ENCODE results near the gene SYNJ1. TPM values are rescaled to one million over a fixed set of nuclear protein-coding genes. Genes with fewer than 3 reads are reported as not detected.

SYNJ1 gene
- total and polyA plus RNA-seq, 2 of the 13 experiments (the other 11 are each of a cell fraction or from before 2014, with no cell fraction given): 2.0 to 2.7 TPM

DNA sequence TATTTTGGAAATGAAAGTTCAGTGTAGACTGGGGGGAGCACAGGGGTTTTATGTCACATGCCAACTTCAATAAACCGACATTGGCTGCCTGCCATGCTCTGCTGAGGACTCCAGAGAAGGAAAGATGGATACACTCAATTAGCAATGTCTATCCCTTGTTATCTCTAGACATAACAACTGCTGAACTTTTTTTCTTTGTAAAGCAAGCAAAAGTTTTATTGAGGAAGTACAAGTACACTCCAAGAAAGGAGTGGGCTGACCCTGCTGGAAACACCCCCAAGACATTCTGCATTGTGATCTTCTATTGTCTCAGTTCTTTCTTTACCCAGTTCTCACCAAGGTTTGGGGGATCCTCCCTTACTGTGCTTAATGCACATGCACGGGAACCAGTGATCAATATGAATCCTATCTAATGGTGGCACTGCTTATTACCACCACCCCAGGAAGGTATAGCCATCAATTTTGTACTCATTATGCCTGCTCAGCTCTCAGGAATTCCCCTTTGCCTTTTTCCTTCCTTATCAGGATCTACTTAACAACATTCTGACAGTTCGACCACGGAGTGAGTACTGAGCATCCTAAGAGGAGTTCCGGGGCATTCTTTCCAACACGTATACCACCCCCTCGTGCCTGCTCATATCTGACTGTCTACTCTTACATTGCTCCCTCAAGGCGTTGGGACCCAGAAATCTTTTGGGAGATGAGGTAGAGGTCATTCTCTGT is 28.7 kb downstream of the SYNJ1 start:
- H3K9ac ChIP-seq (ENCODE audit: insufficient read depth, low read depth, low read length): no peak overlapping the region
- POLR2A ChIA-PET: no interaction called here
- TF ChIP-seq HNRNPH1 (optimal IDR thresholded peaks at IDR 0.05; ENCODE audit: low read depth, low read length) (no peak), TBP (CRISPR knock-in tag; IDR thresholded peaks at IDR 0.05) (no peak), ZNF556 (CRISPR knock-in tag; IDR thresholded peaks at IDR 0.05; ENCODE audit: borderline replicate concordance) (no peak), SRY (CRISPR knock-in tag; IDR thresholded peaks at IDR 0.05) (no peak), NR1H2 (CRISPR knock-in tag; IDR thresholded peaks at IDR 0.05; ENCODE audit: borderline replicate concordance, low read depth) (no peak), ZFP36L1 (CRISPR knock-in tag; IDR thresholded peaks at IDR 0.05) (no peak), LRRFIP1 (CRISPR knock-in tag; conservative IDR thresholded peaks at IDR 0.05) (no peak), ZMYM4 (CRISPR knock-in tag; IDR thresholded peaks at IDR 0.05) (no peak)
- TF ChIP-seq, protein P1, sequence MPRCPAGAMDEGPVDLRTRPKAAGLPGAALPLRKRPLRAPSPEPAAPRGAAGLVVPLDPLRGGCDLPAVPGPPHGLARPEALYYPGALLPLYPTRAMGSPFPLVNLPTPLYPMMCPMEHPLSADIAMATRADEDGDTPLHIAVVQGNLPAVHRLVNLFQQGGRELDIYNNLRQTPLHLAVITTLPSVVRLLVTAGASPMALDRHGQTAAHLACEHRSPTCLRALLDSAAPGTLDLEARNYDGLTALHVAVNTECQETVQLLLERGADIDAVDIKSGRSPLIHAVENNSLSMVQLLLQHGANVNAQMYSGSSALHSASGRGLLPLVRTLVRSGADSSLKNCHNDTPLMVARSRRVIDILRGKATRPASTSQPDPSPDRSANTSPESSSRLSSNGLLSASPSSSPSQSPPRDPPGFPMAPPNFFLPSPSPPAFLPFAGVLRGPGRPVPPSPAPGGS (CRISPR knock-in tag; IDR thresholded peaks at IDR 0.05): no peak
- no peaks in the 10 kb centered on the region for H3K27me3 ChIP-seq (ENCODE audit: control insufficient read depth in 1 of 2, insufficient read depth in 2 of 2, low read length in 2 of 2)
- H3K9me3 ChIP-seq (ENCODE audit: low read length): no peaks in the 10 kb centered on the region
- no peaks in the 10 kb centered on the region for H3K4me1 ChIP-seq (ENCODE audit: insufficient read depth, low read length)
- no peak for ATAC-seq
- FAIRE-seq: no peak
- H2AFZ ChIP-seq (ENCODE audit: low read length): no peak overlapping the region
- no peak overlapping the region for H3K27ac ChIP-seq (ENCODE audit: extremely low read length, insufficient read depth, low read length)
- peaks cover 0 to 5% of the 10 kb centered on the region in 2 experiments; a peak in 1 of 5 replicates for H3K36me3 ChIP-seq (replicated peaks in 1 of 2; ENCODE audit: control insufficient read depth in 1 of 2, insufficient read depth in 2 of 2, low read length in 2 of 2)
- no peak overlapping the region for H3K4me2 ChIP-seq (ENCODE audit: low read depth, low read length)
- CTCF ChIA-PET (ENCODE audit: low intra/inter-chr PET ratio, low total read pairs): no interaction called here
- in situ Hi-C loops (cut with HindIII; ENCODE audit: extremely low pct_ligation_motif_present, low pct_unique_long_range_greater_than_20kb): no loop called here
- no peak for DNase-seq (ENCODE audit: low spot score)
- H3K79me2 ChIP-seq (ENCODE audit: insufficient read depth, low read length): no peaks in the 10 kb centered on the region
- 94% methylated on average over 8 of the region's 8 CpGs for WGBS (ENCODE audit: low lambda C conversion rate)
- no peak overlapping the region for H3K4me3 ChIP-seq (replicated peaks in 1 of 3; ENCODE audit: insufficient read depth in 1 of 3, low read depth in 2 of 3, low read length in 3 of 3)
- no TSS peak for BruUV-seq (replicated peaks)
- H4K20me1 ChIP-seq (ENCODE audit: insufficient read depth, low read length): no peaks in the 10 kb centered on the region
- intact Hi-C loops (cut with micrococcal nuclease; ENCODE audit: unreplicated experiment): no loop called here
